Astrocyte of the spinal cord (primary cell): ENCODE results near the gene SOX18.

Experiments used
- DNase-seq: peaks from one replicate; pipeline ENCODE4 v3.0.0; 2011; ENCODE audit warnings: low read depth, low spot score
- H3K4me3 ChIP-seq: 2 replicates; pipeline ENCODE4 v1.5.1; 2011; ENCODE audit warnings: low read depth, mild to moderate bottlenecking, low read length, moderate library complexity
- CTCF ChIP-seq: IDR thresholded peaks from 2 replicates; pipeline ENCODE4 v1.5.1; 2012; ENCODE audit warnings: low read depth, mild to moderate bottlenecking, low read length, inconsistent platforms
- in situ Hi-C: cut with HindIII; loops from 2 replicates; pipeline ENCODE4 v1.10.0; 2017; ENCODE audit warnings: low sequenced_read_pairs

Gene SOX18

GRCh38 chr20:64001607-64002011 is 47.8 kb downstream of the SOX18 start:
- no peak overlapping the region for H3K4me3 ChIP-seq
- in situ Hi-C loops: no loop called here
- TF ChIP-seq CTCF: no peak
- DNase-seq: peak; percentile 22

- no peak overlapping the region for H3K4me3 ChIP-seq
- TF ChIP-seq CTCF: no peak
- no peak for DNase-seq
- in situ Hi-C loops: no loop called here
Observed at GRCh38 chr20:64000906-64001305, 48.5 kb downstream of the SOX18 start.
